HG03135 (cell line): ENCODE results near the gene KIAA1671.
"Not testable (repeated sequence)": the region's sequence is repeated elsewhere in the genome, so short reads cannot be mapped to it uniquely, and the experiment has no call there.

Experiments
- ATAC-seq: cut with Tn5 transposase; IDR thresholded peaks from one replicate; pipeline ENCODE4 v1.9.1; 2021; ENCODE audit warnings: mild to moderate bottlenecking, moderate library complexity; ENCODE audit not compliant: unreplicated experiment

The KIAA1671 gene

GRCh38 chr22:25212337-25212736 is 259.8 kb downstream of the KIAA1671 start:
- ATAC-seq: no peak

- no peak for ATAC-seq
These were observed 260.7 kb downstream of the KIAA1671 start for GRCh38 chr22:25213221-25213620.

- ATAC-seq: no peak
These were observed 263.7 kb downstream of the KIAA1671 start for GRCh38 chr22:25216230-25216629.

- no peak for ATAC-seq
These were observed 266.7 kb downstream of the KIAA1671 start, which contains the start of gene CRYBB2 for GRCh38 chr22:25219211-25219689. CRYBB2 (plus strand) TSS chr22:25219639; CDS start chr22:25221430, 1,791 bp downstream.

GRCh38 chr22:25219948-25220442 is 267.5 kb downstream of the KIAA1671 start:
- no peak for ATAC-seq

- ATAC-seq: no peak
These were observed 269.3 kb downstream of the KIAA1671 start for GRCh38 chr22:25221790-25222189.

GRCh38 chr22:25223269-25223850 is 270.8 kb downstream of the KIAA1671 start:
- no peak for ATAC-seq

GRCh38 chr22:25228822-25229221 is 276.3 kb downstream of the KIAA1671 start:
- no peak for ATAC-seq

GRCh38 chr22:25230760-25231159 is 278.2 kb downstream of the KIAA1671 start:
- not testable (repeated sequence) for ATAC-seq

- ATAC-seq: no peak
These were observed 279.8 kb downstream of the KIAA1671 start for GRCh38 chr22:25232301-25232700.

- ATAC-seq: not testable (repeated sequence)
These were observed 281.2 kb downstream of the KIAA1671 start for GRCh38 chr22:25233706-25234105.

GRCh38 chr22:25235547-25236290 is 283.2 kb downstream of the KIAA1671 start:
- ATAC-seq: no peak

GRCh38 chr22:25236417-25236816 is 283.9 kb downstream of the KIAA1671 start:
- no peak for ATAC-seq

- ATAC-seq: no peak
These were observed 285.0 kb downstream of the KIAA1671 start for GRCh38 chr22:25237503-25237902.

GRCh38 chr22:25238058-25238457 is 285.5 kb downstream of the KIAA1671 start:
- not testable (repeated sequence) for ATAC-seq
